Caco-2 (cell line): ENCODE measurements around the gene C10orf67. TPM values are rescaled to one million over a fixed set of nuclear protein-coding genes. Genes with fewer than 3 reads are reported as not detected.

Source experiments
- BruUV-seq: library from RNA; stranded (reverse); fragments of 400-500 nt; replicated peaks from 2 replicates; lab custom pipeline; 2021; lab: Mats Ljungman, UMichigan
- CTCF ChIA-PET: fragments of 300-600 bp; sonication (Branson Sonifier 250); formaldehyde crosslinking; loops from one replicate; lab custom pipeline; 2022; ENCODE audit warnings: antibody characterized with exemption; lab: Charles Lee
- POLR2A ChIA-PET: fragments of 300-600 bp; sonication (Branson Sonifier 250); formaldehyde crosslinking; loops from one replicate; lab custom pipeline; 2022; ENCODE audit warnings: antibody characterized with exemption; lab: Charles Lee
- DNase-seq, 2 experiments: peaks; one replicate each; pipeline versions ENCODE4 v3.0.0 to v3.0.0-alpha.2; 2020 to 2022
- H3K27me3 ChIP-seq: replicated peaks from 2 replicates; pipeline ENCODE4 v1.6.0; 2011; ENCODE audit warnings: low read length; ENCODE audit not compliant: control insufficient read depth, insufficient read depth
- H3K36me3 ChIP-seq: 2 replicates; pipeline ENCODE4 v1.5.1; 2011; ENCODE audit warnings: low read length; ENCODE audit not compliant: control insufficient read depth, insufficient read depth
- H3K4me1 ChIP-seq: fragments of 250-450 bp; sonication (Bioruptor Pico); 2 replicates; pipeline ENCODE4 v1.5.1; 2020; ENCODE audit warnings: mild to moderate bottlenecking
- H3K4me3 ChIP-seq: 2 replicates; pipeline ENCODE4 v1.5.1; 2011; ENCODE audit warnings: low read depth, mild to moderate bottlenecking, control low read depth, low read length
- H3K9me3 ChIP-seq: fragments of 250-450 bp; sonication (Bioruptor Pico); 2 replicates; pipeline ENCODE4 v1.5.1; 2020; ENCODE audit warnings: mild to moderate bottlenecking, moderate library complexity
- H3K27ac Mint-ChIP-seq: one replicate; pipeline ENCODE4 v1.8.0; 2022; ENCODE audit warnings: mixed read lengths; ENCODE audit not compliant: unreplicated experiment
- H3K27me3 Mint-ChIP-seq: one replicate; pipeline ENCODE4 v1.8.0; 2022; ENCODE audit warnings: mixed read lengths; ENCODE audit not compliant: insufficient read depth, unreplicated experiment
- H3K36me3 Mint-ChIP-seq: one replicate; pipeline ENCODE4 v1.8.0; 2022; ENCODE audit warnings: mild to moderate bottlenecking, mixed read lengths; ENCODE audit not compliant: insufficient read depth, unreplicated experiment
- H3K4me1 Mint-ChIP-seq: one replicate; pipeline ENCODE4 v1.8.0; 2022; ENCODE audit warnings: low read depth, mixed read lengths; ENCODE audit not compliant: unreplicated experiment
- H3K4me3 Mint-ChIP-seq: one replicate; pipeline ENCODE4 v1.8.0; 2022; ENCODE audit warnings: mild to moderate bottlenecking, moderate library complexity, mixed read lengths; ENCODE audit not compliant: unreplicated experiment
- H3K9me3 Mint-ChIP-seq: one replicate; pipeline ENCODE4 v1.8.0; 2022; ENCODE audit warnings: mixed read lengths; ENCODE audit not compliant: unreplicated experiment
- intact Hi-C: fragments of 100-400 bp; cut with micrococcal nuclease; formaldehyde crosslinking; loops from one replicate; pipeline ENCODE4 v1.10.0; 2022; ENCODE audit not compliant: unreplicated experiment
- total RNA-seq: library from RNA; stranded (reverse); gene quantifications from 2 replicates; pipeline ENCODE4 v1.2.3, GENCODE V29; 2022
- TF ChIP-seq, protein P1 (sequence below), 2 experiments: fragments of 200-600 bp in 1 of 2; IDR thresholded peaks; 1 replicate in 1 of 2; 2 replicates in 1 of 2; pipeline versions ENCODE4 v1.5.1 to v1.8.0; 2011 to 2022; ENCODE audit warnings: antibody characterized with exemption in 1 of 2, control low read depth in 1 of 2, inconsistent platforms in 1 of 2, low read depth in 1 of 2, low read length in 1 of 2, mild to moderate bottlenecking in 1 of 2, moderate library complexity in 1 of 2; ENCODE audit not compliant: insufficient read depth in 1 of 2, severe bottlenecking in 1 of 2, unreplicated experiment in 1 of 2

C10orf67 gene
- total RNA-seq, 1 experiment from 2014 or later, result not detected

DNA sequence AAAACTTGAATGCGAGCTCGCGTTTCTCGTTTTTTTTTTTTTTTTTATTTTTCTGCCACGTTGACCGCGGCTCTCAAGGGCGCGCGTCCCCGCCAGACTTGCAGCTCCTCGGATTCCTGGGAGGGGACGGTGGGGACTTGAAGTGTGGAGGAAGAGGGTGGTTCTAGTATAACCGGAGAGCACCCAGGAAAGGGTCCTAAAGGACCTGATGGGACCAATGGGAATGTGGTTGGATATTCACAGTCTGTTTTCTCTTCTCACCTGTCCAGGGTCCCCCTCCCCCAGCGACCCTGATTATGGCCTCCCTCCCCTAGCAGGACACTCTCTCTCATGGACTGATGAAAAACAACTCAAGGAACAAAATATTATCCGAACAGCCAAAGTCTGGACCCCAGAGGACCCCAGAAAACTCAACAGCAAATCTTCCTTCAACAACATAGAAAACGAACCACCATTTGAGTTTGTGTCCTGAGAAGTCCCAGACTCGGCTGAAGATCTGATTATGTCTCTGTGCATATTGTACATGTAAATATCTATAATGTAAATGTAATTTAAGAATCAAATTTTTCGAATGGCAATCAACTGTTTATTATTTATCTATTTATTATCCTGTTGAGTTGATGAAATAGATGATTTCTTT, 151.0 kb downstream of the C10orf67 start:
- H3K36me3 ChIP-seq, result no peaks in the 10 kb centered on the region
- H3K4me1 ChIP-seq, result no peaks in the 10 kb centered on the region
- peaks cover 4% of the 10 kb centered on the region for H3K27me3 Mint-ChIP-seq
- intact Hi-C loops, result no loop called here
- no peaks in the 10 kb centered on the region for H3K27me3 ChIP-seq
- ChIA-PET POLR2A (no interaction called here), CTCF (no interaction called here)
- TF ChIP-seq, protein P1, sequence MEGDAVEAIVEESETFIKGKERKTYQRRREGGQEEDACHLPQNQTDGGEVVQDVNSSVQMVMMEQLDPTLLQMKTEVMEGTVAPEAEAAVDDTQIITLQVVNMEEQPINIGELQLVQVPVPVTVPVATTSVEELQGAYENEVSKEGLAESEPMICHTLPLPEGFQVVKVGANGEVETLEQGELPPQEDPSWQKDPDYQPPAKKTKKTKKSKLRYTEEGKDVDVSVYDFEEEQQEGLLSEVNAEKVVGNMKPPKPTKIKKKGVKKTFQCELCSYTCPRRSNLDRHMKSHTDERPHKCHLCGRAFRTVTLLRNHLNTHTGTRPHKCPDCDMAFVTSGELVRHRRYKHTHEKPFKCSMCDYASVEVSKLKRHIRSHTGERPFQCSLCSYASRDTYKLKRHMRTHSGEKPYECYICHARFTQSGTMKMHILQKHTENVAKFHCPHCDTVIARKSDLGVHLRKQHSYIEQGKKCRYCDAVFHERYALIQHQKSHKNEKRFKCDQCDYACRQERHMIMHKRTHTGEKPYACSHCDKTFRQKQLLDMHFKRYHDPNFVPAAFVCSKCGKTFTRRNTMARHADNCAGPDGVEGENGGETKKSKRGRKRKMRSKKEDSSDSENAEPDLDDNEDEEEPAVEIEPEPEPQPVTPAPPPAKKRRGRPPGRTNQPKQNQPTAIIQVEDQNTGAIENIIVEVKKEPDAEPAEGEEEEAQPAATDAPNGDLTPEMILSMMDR (IDR thresholded peaks at IDR 0.05; ENCODE audit: insufficient read depth in 1 of 2, low read depth in 1 of 2, low read length in 1 of 2, severe bottlenecking in 1 of 2, unreplicated experiment in 1 of 2), result no peak
- H3K4me3 Mint-ChIP-seq, result no peak overlapping the region
- no TSS peak for BruUV-seq
- no peak overlapping the region for H3K27ac Mint-ChIP-seq
- H3K4me1 Mint-ChIP-seq, result no peaks in the 10 kb centered on the region
- DNase-seq, result no peak
- H3K9me3 Mint-ChIP-seq, result no peaks in the 10 kb centered on the region
- H3K4me3 ChIP-seq, result no peak overlapping the region
- peaks cover 7% of the 10 kb centered on the region; the same call in 1 of the 2 replicates for H3K9me3 ChIP-seq
- no peaks in the 10 kb centered on the region for H3K36me3 Mint-ChIP-seq

DNA sequence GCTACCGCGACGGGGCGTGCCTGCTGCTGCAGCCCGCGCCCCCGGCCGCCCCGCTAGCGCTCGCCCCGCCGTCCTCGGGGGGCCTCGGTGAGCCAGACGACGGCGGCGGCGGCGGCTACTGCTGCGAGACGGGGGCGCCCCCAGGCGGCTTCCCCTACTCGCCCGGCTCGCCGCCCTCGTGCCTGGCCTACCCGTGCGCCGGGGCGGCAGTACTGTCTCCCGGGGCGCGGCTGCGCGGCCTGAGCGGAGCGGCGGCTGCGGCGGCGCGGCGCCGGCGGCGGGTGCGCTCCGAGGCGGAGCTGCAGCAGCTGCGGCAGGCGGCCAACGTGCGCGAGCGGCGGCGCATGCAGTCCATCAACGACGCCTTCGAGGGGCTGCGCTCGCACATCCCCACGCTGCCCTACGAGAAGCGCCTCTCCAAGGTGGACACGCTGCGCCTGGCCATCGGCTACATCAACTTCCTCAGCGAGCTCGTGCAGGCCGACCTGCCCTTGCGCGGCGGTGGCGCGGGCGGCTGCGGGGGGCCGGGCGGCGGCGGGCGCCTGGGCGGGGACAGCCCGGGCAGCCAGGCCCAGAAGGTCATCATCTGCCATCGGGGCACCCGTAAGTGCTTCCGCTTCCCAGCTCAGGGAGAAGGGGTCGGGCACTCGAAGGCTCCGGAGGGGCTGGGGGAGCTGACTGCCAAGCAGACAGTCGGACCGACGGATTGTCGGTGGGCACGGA, 151.7 kb downstream of the C10orf67 start:
- Mint-ChIP-seq H3K27me3 (peaks cover 4% of the 10 kb centered on the region), H3K4me1 (no peaks in the 10 kb centered on the region), H3K9me3 (no peaks in the 10 kb centered on the region), H3K4me3 (no peak overlapping the region), H3K36me3 (no peaks in the 10 kb centered on the region), H3K27ac (no peak overlapping the region)
- Histone ChIP-seq H3K27me3 (no peaks in the 10 kb centered on the region), H3K4me3 (no peak overlapping the region), H3K9me3 (peaks cover 7% of the 10 kb centered on the region; the same call in 1 of the 2 replicates), H3K36me3 (no peaks in the 10 kb centered on the region), H3K4me1 (no peaks in the 10 kb centered on the region)
- no TSS peak for BruUV-seq
- TF ChIP-seq, protein P1 (IDR thresholded peaks at IDR 0.05; ENCODE audit: insufficient read depth in 1 of 2, low read depth in 1 of 2, low read length in 1 of 2, severe bottlenecking in 1 of 2, unreplicated experiment in 1 of 2), result no peak
- intact Hi-C loops, result no loop called here
- no peak for DNase-seq
- CTCF ChIA-PET, result no interaction called here
- POLR2A ChIA-PET, result no interaction called here

DNA sequence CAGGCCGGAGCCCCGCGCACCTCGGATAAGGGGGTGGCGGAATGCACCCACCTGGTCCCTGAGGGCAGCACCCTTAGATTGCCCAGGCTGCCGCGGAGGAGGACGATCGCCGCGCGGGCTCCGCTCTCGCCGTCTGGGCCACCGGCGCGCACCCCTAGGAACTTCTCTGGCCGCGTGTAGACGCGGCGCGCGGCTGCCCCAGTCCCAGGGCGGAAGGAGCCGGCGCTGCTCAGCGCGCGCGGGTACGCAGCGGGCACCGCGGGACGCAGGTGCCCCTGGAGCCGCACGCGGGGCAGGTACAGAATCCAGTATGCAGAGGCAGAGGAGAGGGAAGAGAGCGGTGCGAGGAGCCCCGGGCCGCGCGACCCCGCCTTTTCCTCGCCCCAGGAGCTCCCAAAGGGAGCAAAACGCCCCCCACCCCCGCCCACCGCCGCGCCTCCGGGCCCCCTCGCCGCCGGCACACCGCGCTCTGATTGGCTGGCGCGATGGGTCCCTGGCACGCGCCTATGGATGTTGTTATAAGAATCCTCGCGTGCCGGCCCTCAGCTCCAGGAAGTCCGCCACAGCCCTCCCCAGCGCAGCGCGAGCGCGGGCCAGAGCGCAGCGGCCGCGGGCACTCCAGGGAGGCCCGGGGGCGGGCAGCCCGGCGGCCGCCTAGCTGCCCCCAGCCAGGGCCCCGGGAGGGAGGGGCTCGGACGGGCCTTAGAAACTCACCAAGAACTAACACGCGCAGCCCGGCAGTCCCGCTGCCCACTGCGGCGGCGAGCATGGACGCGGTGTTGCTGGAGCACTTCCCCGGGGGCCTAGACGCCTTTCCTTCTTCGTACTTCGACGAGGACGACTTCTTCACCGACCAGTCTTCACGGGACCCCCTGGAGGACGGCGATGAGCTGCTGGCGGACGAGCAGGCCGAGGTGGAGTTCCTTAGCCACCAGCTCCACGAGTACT, 152.6 kb downstream of the C10orf67 start, which contains the start of gene PTF1A:
TSS of gene PTF1A (plus strand) at position 549 of the 948 bp plus-strand sequence. CDS start at position 768, 219 bp downstream.
- Histone ChIP-seq H3K9me3 (peaks cover 7% of the 10 kb centered on the region; the same call in 1 of the 2 replicates), H3K27me3 (no peaks in the 10 kb centered on the region), H3K36me3 (no peaks in the 10 kb centered on the region), H3K4me1 (peaks cover 1% of the 10 kb centered on the region), H3K4me3 (no peak within 1 kb of the TSS)
- no TSS peak for BruUV-seq
- H3K9me3 Mint-ChIP-seq, result no peaks in the 10 kb centered on the region
- no peak for DNase-seq
- H3K27ac Mint-ChIP-seq, result no peak within 1 kb of the TSS
- H3K36me3 Mint-ChIP-seq, result no peaks in the 10 kb centered on the region
- intact Hi-C loops, result no loop called here
- H3K27me3 Mint-ChIP-seq, result peaks cover 4% of the 10 kb centered on the region
- no peak within 1 kb of the TSS for H3K4me3 Mint-ChIP-seq
- CTCF ChIA-PET, result no interaction called here
- POLR2A ChIA-PET, result no interaction called here
- TF ChIP-seq, protein P1 (IDR thresholded peaks at IDR 0.05; ENCODE audit: insufficient read depth in 1 of 2, low read depth in 1 of 2, low read length in 1 of 2, severe bottlenecking in 1 of 2, unreplicated experiment in 1 of 2), result no peak
- H3K4me1 Mint-ChIP-seq, result no peaks in the 10 kb centered on the region
